ENCODE results near the gene SGCD.

SGCD gene

GRCh38 chr5:156388233-156388632, 61.3 kb downstream of the SGCD start:
- Histone ChIP-seq H3K4me3 (ENCODE audit: control insufficient read depth in 1 of 7, extremely low read depth in 1 of 7, insufficient read depth in 4 of 7, low read depth in 2 of 7, low read length in 6 of 7) (no peak overlapping the region), H3K27me3 (replicated peaks in 2 of 5; ENCODE audit: control insufficient read depth in 4 of 5, insufficient read depth in 5 of 5, low read length in 4 of 5) (no peaks in the 10 kb centered on the region), H3K27ac (ENCODE audit: insufficient read depth in 1 of 2, low read depth in 1 of 2, low read length in 2 of 2, poor library complexity in 1 of 2, severe bottlenecking in 2 of 2) (no peak overlapping the region), H3K9me3 (ENCODE audit: control extremely low read depth in 1 of 5, control insufficient read depth in 4 of 5, insufficient read depth in 2 of 5, low read depth in 1 of 5, low read length in 4 of 5) (no peaks in the 10 kb centered on the region), H3K36me3 (ENCODE audit: control insufficient read depth in 4 of 4, insufficient read depth in 4 of 4, low read length in 3 of 4) (no peaks in the 10 kb centered on the region), H3K4me1 (ENCODE audit: control extremely low read depth in 1 of 4, control insufficient read depth in 4 of 4, insufficient read depth in 4 of 4, low read length in 3 of 4) (no peaks in the 10 kb centered on the region)
- ChIA-PET POLR2A (no interaction called here), CTCF (no interaction called here)
- no peak for DNase-seq
- WGBS (ENCODE audit: insufficient coverage) = 38% methylated on average over 2 of the region's 2 CpGs

GRCh38 chr5:156391139-156391538, 64.2 kb downstream of the SGCD start:
- Histone ChIP-seq H3K36me3 (ENCODE audit: control insufficient read depth in 4 of 4, insufficient read depth in 4 of 4, low read length in 3 of 4) (no peaks in the 10 kb centered on the region), H3K4me3 (ENCODE audit: control insufficient read depth in 1 of 7, extremely low read depth in 1 of 7, insufficient read depth in 4 of 7, low read depth in 2 of 7, low read length in 6 of 7) (no peak overlapping the region), H3K27me3 (replicated peaks in 2 of 5; ENCODE audit: control insufficient read depth in 4 of 5, insufficient read depth in 5 of 5, low read length in 4 of 5) (no peaks in the 10 kb centered on the region), H3K27ac (ENCODE audit: insufficient read depth in 1 of 2, low read depth in 1 of 2, low read length in 2 of 2, poor library complexity in 1 of 2, severe bottlenecking in 2 of 2) (no peak overlapping the region), H3K4me1 (ENCODE audit: control extremely low read depth in 1 of 4, control insufficient read depth in 4 of 4, insufficient read depth in 4 of 4, low read length in 3 of 4) (no peaks in the 10 kb centered on the region), H3K9me3 (ENCODE audit: control extremely low read depth in 1 of 5, control insufficient read depth in 4 of 5, insufficient read depth in 2 of 5, low read depth in 1 of 5, low read length in 4 of 5) (no peaks in the 10 kb centered on the region)
- POLR2A ChIA-PET = no interaction called here
- CTCF ChIA-PET = no interaction called here
- no peak for DNase-seq
- whole genome bisulfite sequencing (ENCODE audit: insufficient coverage) = 90% methylated on average over 2 of the region's 7 CpGs

- POLR2A ChIA-PET = no interaction called here
- WGBS (ENCODE audit: insufficient coverage) = no CpG with 5 or more reads among the region's 1 CpG
- no peaks in the 10 kb centered on the region for H3K4me1 ChIP-seq (ENCODE audit: control extremely low read depth in 1 of 4, control insufficient read depth in 4 of 4, insufficient read depth in 4 of 4, low read length in 3 of 4)
- H3K27ac ChIP-seq (ENCODE audit: insufficient read depth in 1 of 2, low read depth in 1 of 2, low read length in 2 of 2, poor library complexity in 1 of 2, severe bottlenecking in 2 of 2) = no peak overlapping the region
- no peaks in the 10 kb centered on the region for H3K9me3 ChIP-seq (ENCODE audit: control extremely low read depth in 1 of 5, control insufficient read depth in 4 of 5, insufficient read depth in 2 of 5, low read depth in 1 of 5, low read length in 4 of 5)
- no peak overlapping the region for H3K4me3 ChIP-seq (ENCODE audit: control insufficient read depth in 1 of 7, extremely low read depth in 1 of 7, insufficient read depth in 4 of 7, low read depth in 2 of 7, low read length in 6 of 7)
- H3K36me3 ChIP-seq (ENCODE audit: control insufficient read depth in 4 of 4, insufficient read depth in 4 of 4, low read length in 3 of 4) = no peaks in the 10 kb centered on the region
- no peaks in the 10 kb centered on the region for H3K27me3 ChIP-seq (replicated peaks in 2 of 5; ENCODE audit: control insufficient read depth in 4 of 5, insufficient read depth in 5 of 5, low read length in 4 of 5)
- DNase-seq = no peak
- CTCF ChIA-PET = no interaction called here
Observed at GRCh38 chr5:156393980-156394379, 67.0 kb downstream of the SGCD start.

- Histone ChIP-seq H3K27me3 (replicated peaks in 2 of 5; ENCODE audit: control insufficient read depth in 4 of 5, insufficient read depth in 5 of 5, low read length in 4 of 5) (no peaks in the 10 kb centered on the region), H3K36me3 (ENCODE audit: control insufficient read depth in 4 of 4, insufficient read depth in 4 of 4, low read length in 3 of 4) (no peaks in the 10 kb centered on the region), H3K4me3 (ENCODE audit: control insufficient read depth in 1 of 7, extremely low read depth in 1 of 7, insufficient read depth in 4 of 7, low read depth in 2 of 7, low read length in 6 of 7) (no peak overlapping the region), H3K9me3 (ENCODE audit: control extremely low read depth in 1 of 5, control insufficient read depth in 4 of 5, insufficient read depth in 2 of 5, low read depth in 1 of 5, low read length in 4 of 5) (no peaks in the 10 kb centered on the region), H3K4me1 (ENCODE audit: control extremely low read depth in 1 of 4, control insufficient read depth in 4 of 4, insufficient read depth in 4 of 4, low read length in 3 of 4) (no peaks in the 10 kb centered on the region), H3K27ac (ENCODE audit: insufficient read depth in 1 of 2, low read depth in 1 of 2, low read length in 2 of 2, poor library complexity in 1 of 2, severe bottlenecking in 2 of 2) (no peak overlapping the region)
- POLR2A ChIA-PET = no interaction called here
- CTCF ChIA-PET = no interaction called here
- no peak for DNase-seq
- 100% methylated on average over 2 of the region's 6 CpGs for WGBS (ENCODE audit: insufficient coverage)
Observed at GRCh38 chr5:156394642-156395305, 67.8 kb downstream of the SGCD start.

GRCh38 chr5:156395306-156395675, 68.3 kb downstream of the SGCD start:
- Histone ChIP-seq H3K9me3 (ENCODE audit: control extremely low read depth in 1 of 5, control insufficient read depth in 4 of 5, insufficient read depth in 2 of 5, low read depth in 1 of 5, low read length in 4 of 5) (no peaks in the 10 kb centered on the region), H3K27me3 (replicated peaks in 2 of 5; ENCODE audit: control insufficient read depth in 4 of 5, insufficient read depth in 5 of 5, low read length in 4 of 5) (no peaks in the 10 kb centered on the region), H3K27ac (ENCODE audit: insufficient read depth in 1 of 2, low read depth in 1 of 2, low read length in 2 of 2, poor library complexity in 1 of 2, severe bottlenecking in 2 of 2) (no peak overlapping the region), H3K36me3 (ENCODE audit: control insufficient read depth in 4 of 4, insufficient read depth in 4 of 4, low read length in 3 of 4) (no peaks in the 10 kb centered on the region), H3K4me3 (ENCODE audit: control insufficient read depth in 1 of 7, extremely low read depth in 1 of 7, insufficient read depth in 4 of 7, low read depth in 2 of 7, low read length in 6 of 7) (no peak overlapping the region), H3K4me1 (ENCODE audit: control extremely low read depth in 1 of 4, control insufficient read depth in 4 of 4, insufficient read depth in 4 of 4, low read length in 3 of 4) (no peaks in the 10 kb centered on the region)
- 40% methylated on average over 1 of the region's 2 CpGs for WGBS (ENCODE audit: insufficient coverage)
- DNase-seq = no peak
- CTCF ChIA-PET = no interaction called here
- POLR2A ChIA-PET = no interaction called here

- POLR2A ChIA-PET = interaction anchor here (0.6 kb wide), 1 partner anchor 1278 kb away, joined by 4 read pairs; no protein-coding TSS in a partner anchor
- no peak overlapping the region for H3K4me3 ChIP-seq (ENCODE audit: control insufficient read depth in 1 of 7, extremely low read depth in 1 of 7, insufficient read depth in 4 of 7, low read depth in 2 of 7, low read length in 6 of 7)
- CTCF ChIA-PET = no interaction called here
- no peaks in the 10 kb centered on the region for H3K9me3 ChIP-seq (ENCODE audit: control extremely low read depth in 1 of 5, control insufficient read depth in 4 of 5, insufficient read depth in 2 of 5, low read depth in 1 of 5, low read length in 4 of 5)
- H3K27me3 ChIP-seq (replicated peaks in 2 of 5; ENCODE audit: control insufficient read depth in 4 of 5, insufficient read depth in 5 of 5, low read length in 4 of 5) = no peaks in the 10 kb centered on the region
- H3K4me1 ChIP-seq (ENCODE audit: control extremely low read depth in 1 of 4, control insufficient read depth in 4 of 4, insufficient read depth in 4 of 4, low read length in 3 of 4) = no peaks in the 10 kb centered on the region
- no peak overlapping the region for H3K27ac ChIP-seq (ENCODE audit: insufficient read depth in 1 of 2, low read depth in 1 of 2, low read length in 2 of 2, poor library complexity in 1 of 2, severe bottlenecking in 2 of 2)
- 97% methylated on average over 8 of the region's 11 CpGs for WGBS (ENCODE audit: insufficient coverage)
- no peak for DNase-seq
- no peaks in the 10 kb centered on the region for H3K36me3 ChIP-seq (ENCODE audit: control insufficient read depth in 4 of 4, insufficient read depth in 4 of 4, low read length in 3 of 4)
Observed at GRCh38 chr5:156396063-156396829, 69.3 kb downstream of the SGCD start.

- no peaks in the 10 kb centered on the region for H3K36me3 ChIP-seq (ENCODE audit: control insufficient read depth in 4 of 4, insufficient read depth in 4 of 4, low read length in 3 of 4)
- no peaks in the 10 kb centered on the region for H3K27me3 ChIP-seq (replicated peaks in 2 of 5; ENCODE audit: control insufficient read depth in 4 of 5, insufficient read depth in 5 of 5, low read length in 4 of 5)
- POLR2A ChIA-PET = interaction anchor here (0.6 kb wide), 1 partner anchor 1279 kb away, joined by 4 read pairs; no protein-coding TSS in a partner anchor
- CTCF ChIA-PET = interaction anchor here (1.4 kb wide), 1 partner anchor 702 kb away, joined by 4 read pairs; no protein-coding TSS in a partner anchor
- 83% methylated on average over 1 of the region's 2 CpGs for WGBS (ENCODE audit: insufficient coverage)
- H3K4me1 ChIP-seq (ENCODE audit: control extremely low read depth in 1 of 4, control insufficient read depth in 4 of 4, insufficient read depth in 4 of 4, low read length in 3 of 4) = no peaks in the 10 kb centered on the region
- DNase-seq = no peak
- H3K27ac ChIP-seq (ENCODE audit: insufficient read depth in 1 of 2, low read depth in 1 of 2, low read length in 2 of 2, poor library complexity in 1 of 2, severe bottlenecking in 2 of 2) = no peak overlapping the region
- no peak overlapping the region for H3K4me3 ChIP-seq (ENCODE audit: control insufficient read depth in 1 of 7, extremely low read depth in 1 of 7, insufficient read depth in 4 of 7, low read depth in 2 of 7, low read length in 6 of 7)
- no peaks in the 10 kb centered on the region for H3K9me3 ChIP-seq (ENCODE audit: control extremely low read depth in 1 of 5, control insufficient read depth in 4 of 5, insufficient read depth in 2 of 5, low read depth in 1 of 5, low read length in 4 of 5)
Observed at GRCh38 chr5:156396830-156397081, 69.8 kb downstream of the SGCD start.

Data from common myeloid progenitor, CD34-positive (primary cell).